H9 (cell line): ENCODE data around the gene UNC5C. TPM values are rescaled to one million over a fixed set of nuclear protein-coding genes. Genes with fewer than 3 reads are reported as not detected.

ENCODE experiments used
- DNase-seq: peaks from one replicate; pipeline ENCODE4 v3.0.0-alpha.2; 2017
- H2AFZ ChIP-seq: one replicate; pipeline ENCODE4 v1.6.1; 2013; ENCODE audit warnings: mild to moderate bottlenecking, low read length, control low read depth, moderate library complexity
- H2AK5ac ChIP-seq: 2 replicates; pipeline ENCODE4 v1.6.1; 2013; ENCODE audit warnings: low read length, control low read depth, mixed read lengths; ENCODE audit not compliant: insufficient read length
- H2BK120ac ChIP-seq: one replicate; pipeline ENCODE4 v1.6.1; 2013; ENCODE audit warnings: low read depth, mild to moderate bottlenecking, low read length, control low read depth, inconsistent platforms; ENCODE audit not compliant: poor library complexity, severe bottlenecking
- H2BK12ac ChIP-seq: 2 replicates; pipeline ENCODE4 v1.6.1; 2013; ENCODE audit warnings: low read length, control low read depth, mixed read lengths, low read depth; ENCODE audit not compliant: insufficient read length
- H2BK15ac ChIP-seq: 2 replicates; pipeline ENCODE4 v1.6.1; 2013; ENCODE audit warnings: low read depth, low read length, control low read depth
- H2BK20ac ChIP-seq: one replicate; pipeline ENCODE4 v1.6.1; 2013; ENCODE audit warnings: low read depth, mild to moderate bottlenecking, low read length, control low read depth, inconsistent platforms; ENCODE audit not compliant: poor library complexity, severe bottlenecking
- H2BK5ac ChIP-seq: 2 replicates; pipeline ENCODE4 v1.6.1; 2013; ENCODE audit warnings: low read length, control low read depth, mixed read lengths; ENCODE audit not compliant: insufficient read length
- H3K14ac ChIP-seq: 2 replicates; pipeline ENCODE4 v1.6.1; 2013; ENCODE audit warnings: low read length, control low read depth; ENCODE audit not compliant: insufficient read depth
- H3K18ac ChIP-seq: 2 replicates; pipeline ENCODE4 v1.6.1; 2013; ENCODE audit warnings: low read depth, mild to moderate bottlenecking, mixed read lengths, low read length, control low read depth; ENCODE audit not compliant: insufficient read length
- H3K23ac ChIP-seq: 2 replicates; pipeline ENCODE4 v1.6.1; 2013; ENCODE audit warnings: low read length, control low read depth, mixed read lengths, low read depth; ENCODE audit not compliant: insufficient read length
- H3K23me2 ChIP-seq: 2 replicates; pipeline ENCODE4 v1.6.1; 2013; ENCODE audit warnings: low read depth, mild to moderate bottlenecking, mixed read lengths, low read length, control low read depth; ENCODE audit not compliant: insufficient read length, poor library complexity, severe bottlenecking
- H3K27ac ChIP-seq: 2 replicates; pipeline ENCODE4 v1.5.1; 2013; ENCODE audit warnings: low read length, control low read depth, mixed read lengths, low read depth; ENCODE audit not compliant: insufficient read length
- H3K27me3 ChIP-seq: 2 replicates; pipeline ENCODE4 v1.6.1; 2013; ENCODE audit warnings: low read length, control low read depth, inconsistent platforms; ENCODE audit not compliant: insufficient read depth
- H3K4ac ChIP-seq: 2 replicates; pipeline ENCODE4 v1.6.1; 2013; ENCODE audit warnings: low read depth, mild to moderate bottlenecking, control low read depth, inconsistent platforms, low read length, moderate library complexity
- H3K4me1 ChIP-seq: 2 replicates; pipeline ENCODE4 v1.6.1; 2013; ENCODE audit warnings: low read length, control low read depth, inconsistent platforms; ENCODE audit not compliant: insufficient read depth
- H3K4me2 ChIP-seq: 2 replicates; pipeline ENCODE4 v1.6.1; 2013; ENCODE audit warnings: low read length, control low read depth, mixed read lengths; ENCODE audit not compliant: insufficient read length, insufficient read depth
- H3K56ac ChIP-seq: 2 replicates; pipeline ENCODE4 v1.6.1; 2013; ENCODE audit warnings: low read depth, mild to moderate bottlenecking, mixed read lengths, low read length, control low read depth; ENCODE audit not compliant: insufficient read length
- H3K79me1 ChIP-seq: 2 replicates; pipeline ENCODE4 v1.6.1; 2013; ENCODE audit warnings: low read depth, mild to moderate bottlenecking, moderate library complexity, low read length, control low read depth, inconsistent platforms; ENCODE audit not compliant: insufficient read depth, poor library complexity, severe bottlenecking
- H3K79me2 ChIP-seq: 2 replicates; pipeline ENCODE4 v1.6.1; 2013; ENCODE audit warnings: low read length, control low read depth, inconsistent platforms; ENCODE audit not compliant: insufficient read depth
- H3K9ac ChIP-seq: 2 replicates; pipeline ENCODE4 v1.6.1; 2013; ENCODE audit warnings: low read length, control low read depth, mixed read lengths; ENCODE audit not compliant: insufficient read length; ENCODE audit errors: extremely low read depth
- H3K9me3 ChIP-seq: one replicate; pipeline ENCODE4 v1.6.1; 2013; ENCODE audit warnings: low read depth, low read length, inconsistent platforms; ENCODE audit not compliant: control insufficient read depth
- H3T11ph ChIP-seq: one replicate; pipeline ENCODE4 v1.6.1; 2013; ENCODE audit warnings: mild to moderate bottlenecking, low read length, control low read depth, inconsistent platforms
- H4K20me1 ChIP-seq: one replicate; pipeline ENCODE4 v1.6.1; 2013; ENCODE audit not compliant: control insufficient read depth, insufficient read length, insufficient read depth
- H4K5ac ChIP-seq: 2 replicates; pipeline ENCODE4 v1.6.1; 2013; ENCODE audit warnings: low read depth, mild to moderate bottlenecking, mixed read lengths, low read length, control low read depth; ENCODE audit not compliant: insufficient read length
- H4K8ac ChIP-seq: replicated peaks from 2 replicates; pipeline ENCODE4 v1.6.1; 2013; ENCODE audit warnings: low read length, control low read depth, mixed read lengths, low read depth; ENCODE audit not compliant: insufficient read length
- H4K91ac ChIP-seq: 2 replicates; pipeline ENCODE4 v1.6.1; 2013; ENCODE audit warnings: low read depth, mild to moderate bottlenecking, moderate library complexity, mixed read lengths, low read length, control low read depth; ENCODE audit not compliant: insufficient read length
- H3K27ac Mint-ChIP-seq, 3 experiments: 2 replicates in 2 of 3; 3 replicates in 1 of 3; pipeline ENCODE4 v1.8.0; 2020 to 2021; ENCODE audit warnings: mixed read lengths in 3 of 3, mild to moderate bottlenecking in 1 of 3, moderate library complexity in 1 of 3
- H3K27me3 Mint-ChIP-seq: 2 replicates; pipeline ENCODE4 v1.8.0; 2021; ENCODE audit warnings: low read depth, mild to moderate bottlenecking, moderate library complexity, mixed read lengths
- H3K36me3 Mint-ChIP-seq, 3 experiments: 2 replicates in 2 of 3; 3 replicates in 1 of 3; pipeline ENCODE4 v1.8.0; 2020 to 2021; ENCODE audit warnings: low read depth in 3 of 3, mixed read lengths in 3 of 3; ENCODE audit not compliant: insufficient read depth in 1 of 3
- H3K4me1 Mint-ChIP-seq, 2 experiments: 2 replicates each; pipeline ENCODE4 v1.8.0; 2020; ENCODE audit warnings: mixed read lengths in 2 of 2
- H3K4me3 Mint-ChIP-seq, 2 experiments: 2 replicates in 1 of 2; 3 replicates in 1 of 2; pipeline ENCODE4 v1.8.0; 2020 to 2021; ENCODE audit warnings: mild to moderate bottlenecking in 2 of 2, mixed read lengths in 2 of 2, moderate library complexity in 1 of 2
- H3K9me3 Mint-ChIP-seq, 2 experiments: 2 replicates in 1 of 2; 3 replicates in 1 of 2; pipeline ENCODE4 v1.8.0; 2020; ENCODE audit warnings: mild to moderate bottlenecking in 2 of 2, mixed read lengths in 2 of 2, moderate library complexity in 1 of 2
- CTCF ChIP-seq: fragments of 200-600 bp; sonication (generic); conservative IDR thresholded peaks from 3 replicates; pipeline ENCODE4 v1.8.0; 2021; ENCODE audit warnings: antibody characterized with exemption, mild to moderate bottlenecking
- total RNA-seq: library from RNA; stranded (reverse); gene quantifications from 2 replicates; pipeline ENCODE4 v1.2.1, GENCODE V29; 2021

The UNC5C gene
- total RNA-seq, 1 experiment from 2014 or later, result not detected

- DNase-seq, result no peak
- Mint-ChIP-seq H3K4me3 (no peak overlapping the region), H3K36me3 (no peaks in the 10 kb centered on the region)
These were observed 281.7 kb downstream of the UNC5C start for GRCh38 chr4:95267081-95267480.

More at GRCh38 chr4:95267081-95267480, 281.7 kb downstream of the UNC5C start:
- no peak overlapping the region for H2BK12ac ChIP-seq
- no peak for TF ChIP-seq CTCF
- H3K4ac ChIP-seq, result no peak overlapping the region
- no peak overlapping the region for H4K91ac ChIP-seq
- H2AFZ ChIP-seq, result no peak overlapping the region
- H3K27ac ChIP-seq, result no peak overlapping the region
- H4K5ac ChIP-seq, result no peak overlapping the region
- no peak overlapping the region for H2AK5ac ChIP-seq
- no peak overlapping the region for H3K18ac ChIP-seq
- H3K79me1 ChIP-seq, result no peaks in the 10 kb centered on the region
- no peak overlapping the region for H2BK5ac ChIP-seq
- no peak overlapping the region for H3T11ph ChIP-seq
- H3K27me3 ChIP-seq, result no peaks in the 10 kb centered on the region
- no peaks in the 10 kb centered on the region for H3K4me1 ChIP-seq
- no peak overlapping the region for H3K9ac ChIP-seq
- no peak overlapping the region for H2BK20ac ChIP-seq
- H2BK15ac ChIP-seq, result no peak overlapping the region
- no peaks in the 10 kb centered on the region for H3K9me3 ChIP-seq
- H3K56ac ChIP-seq, result no peak overlapping the region
- no peaks in the 10 kb centered on the region for H3K79me2 ChIP-seq
- Mint-ChIP-seq H3K27ac (no peak overlapping the region; a peak in 1 of 7 replicates), H3K9me3 (no peaks in the 10 kb centered on the region), H3K4me1 (peaks cover 6 to 8% of the 10 kb centered on the region in 2 experiments), H3K27me3 (no peaks in the 10 kb centered on the region)
- H4K20me1 ChIP-seq, result no peaks in the 10 kb centered on the region
- no peak overlapping the region for H3K4me2 ChIP-seq
- no peak overlapping the region for H2BK120ac ChIP-seq
- H3K23ac ChIP-seq, result no peak overlapping the region
- H3K23me2 ChIP-seq, result no peaks in the 10 kb centered on the region
- no peak overlapping the region for H3K14ac ChIP-seq
- no peak overlapping the region for H4K8ac ChIP-seq
